H7 (cell line): ENCODE measurements around the gene CATSPER1. TPM values are rescaled to one million over a fixed set of nuclear protein-coding genes. Genes with fewer than 3 reads are reported as not detected.
A peak's percentile ranks its signal among the peaks of the same experiment; 100 is the strongest.

ENCODE experiments used
- DNase-seq: peaks from one replicate; pipeline ENCODE4 v3.0.0; 2012
- H3K27me3 ChIP-seq: 2 replicates; pipeline ENCODE4 v1.6.0; 2011; ENCODE audit warnings: mild to moderate bottlenecking, low read length; ENCODE audit not compliant: control insufficient read depth, insufficient read depth
- H3K36me3 ChIP-seq: replicated peaks from 2 replicates; pipeline ENCODE4 v1.5.1; 2011; ENCODE audit warnings: low read length; ENCODE audit not compliant: control insufficient read depth, insufficient read depth
- H3K4me3 ChIP-seq: 2 replicates; pipeline ENCODE4 v1.5.1; 2011; ENCODE audit warnings: low read depth, mild to moderate bottlenecking, control low read depth, low read length, moderate library complexity; ENCODE audit not compliant: insufficient read depth
- total RNA-seq: library from RNA; depleted of rRNA; stranded (reverse); fragments of >200 nt; shearing (Covaris generic); gene quantifications from 2 replicates; pipeline ENCODE4 v1.2.3, GENCODE V29; 2014; rRNA removed

CATSPER1 gene
- not detected in 2 replicates for total RNA-seq

GRCh38 chr11:66026017-66026529, at the start of gene CATSPER1:
Gene CATSPER1, minus strand, starts transcription at chr11:66026479. Its CDS starts 100 bp downstream, at chr11:66026379.
- DNase-seq, result no peak
- Histone ChIP-seq H3K36me3 (no peaks in the 10 kb centered on the region), H3K27me3 (peaks cover 8% of the 10 kb centered on the region), H3K4me3 (no peak within 1 kb of the TSS)

- Histone ChIP-seq H3K36me3 (peaks cover 1% of the 10 kb centered on the region; the same call in 1 of the 2 replicates), H3K4me3 (no peak overlapping the region), H3K27me3 (no peaks in the 10 kb centered on the region)
- DNase-seq, result no peak
These were observed 49.0 kb upstream of the CATSPER1 start for GRCh38 chr11:66075273-66075672.

GRCh38 chr11:66073669-66074068, 47.4 kb upstream of the CATSPER1 start:
- DNase-seq, result no peak
- Histone ChIP-seq H3K36me3 (peaks cover 3% of the 10 kb centered on the region), H3K4me3 (no peak overlapping the region), H3K27me3 (no peaks in the 10 kb centered on the region)

- Histone ChIP-seq H3K27me3 (no peaks in the 10 kb centered on the region), H3K36me3 (peaks cover 9% of the 10 kb centered on the region), H3K4me3 (no peak overlapping the region)
- DNase-seq, result no peak
These were observed 46.2 kb upstream of the CATSPER1 start for GRCh38 chr11:66072518-66072917.

- H3K4me3 ChIP-seq, result no peak overlapping the region
- no peak for DNase-seq
- H3K27me3 ChIP-seq, result no peaks in the 10 kb centered on the region
- H3K36me3 ChIP-seq, result peaks cover 14% of the 10 kb centered on the region
These were observed 45.8 kb upstream of the CATSPER1 start for GRCh38 chr11:66072081-66072480.

GRCh38 chr11:66071381-66071801, 45.1 kb upstream of the CATSPER1 start:
- Histone ChIP-seq H3K4me3 (peak overlapping the region; percentile 73), H3K27me3 (no peaks in the 10 kb centered on the region), H3K36me3 (peaks cover 20% of the 10 kb centered on the region)
- no peak for DNase-seq

GRCh38 chr11:66070604-66071380, 44.5 kb upstream of the CATSPER1 start:
- DNase-seq, result peak; percentile 88
- Histone ChIP-seq H3K36me3 (peaks cover 23% of the 10 kb centered on the region), H3K27me3 (no peaks in the 10 kb centered on the region), H3K4me3 (peak overlapping the region; percentile 73)

GRCh38 chr11:66069715-66070603, 43.7 kb upstream of the CATSPER1 start, which contains the start of gene PACS1:
Gene PACS1, plus strand, starts transcription at chr11:66070272. Its CDS starts 215 bp downstream, at chr11:66070487.
- DNase-seq, result peak; percentile 97
- peaks cover 25% of the 10 kb centered on the region for H3K36me3 ChIP-seq

GRCh38 chr11:66068923-66069714, 42.8 kb upstream of the CATSPER1 start:
- Histone ChIP-seq H3K4me3 (peak overlapping the region; percentile 73), H3K36me3 (peaks cover 26% of the 10 kb centered on the region), H3K27me3 (no peaks in the 10 kb centered on the region)
- no peak for DNase-seq

More at GRCh38 chr11:66069715-66070603, 43.7 kb upstream of the CATSPER1 start, which contains the start of gene PACS1:
- H3K4me3 ChIP-seq, result peak within 1 kb of the TSS; percentile 73
- H3K27me3 ChIP-seq, result no peaks in the 10 kb centered on the region

GRCh38 chr11:66068154-66068821, 42.0 kb upstream of the CATSPER1 start:
- DNase-seq, result peak; percentile 92
- no peaks in the 10 kb centered on the region for H3K27me3 ChIP-seq
- H3K36me3 ChIP-seq, result peaks cover 34% of the 10 kb centered on the region
- H3K4me3 ChIP-seq, result no peak overlapping the region

GRCh38 chr11:66067640-66068039, 41.4 kb upstream of the CATSPER1 start:
- Histone ChIP-seq H3K36me3 (peaks cover 39% of the 10 kb centered on the region), H3K4me3 (no peak overlapping the region), H3K27me3 (no peaks in the 10 kb centered on the region)
- DNase-seq, result no peak

- Histone ChIP-seq H3K27me3 (no peaks in the 10 kb centered on the region), H3K4me3 (no peak overlapping the region), H3K36me3 (peaks cover 43% of the 10 kb centered on the region)
- no peak for DNase-seq
These were observed 40.5 kb upstream of the CATSPER1 start for GRCh38 chr11:66066751-66067150.

- Histone ChIP-seq H3K27me3 (no peaks in the 10 kb centered on the region), H3K4me3 (no peak overlapping the region), H3K36me3 (peaks cover 63% of the 10 kb centered on the region)
- no peak for DNase-seq
These were observed 38.3 kb upstream of the CATSPER1 start for GRCh38 chr11:66064571-66064970.
